ENCODE results near the gene CCDC127.
"Not testable (repeated sequence)": the region's sequence is repeated elsewhere in the genome, so short reads cannot be mapped to it uniquely, and the experiment has no call there.

The CCDC127 gene

GRCh38 chr5:170971-171800 is 46.8 kb downstream of the CCDC127 start:
- no peak for DNase-seq

- no peak for DNase-seq
These were observed 48.2 kb downstream of the CCDC127 start for GRCh38 chr5:169728-170094.

GRCh38 chr5:169071-169727 is 48.8 kb downstream of the CCDC127 start:
- DNase-seq = no peak

- no peak for DNase-seq
These were observed 49.8 kb downstream of the CCDC127 start for GRCh38 chr5:167982-168660.

- no peak for DNase-seq
These were observed 50.4 kb downstream of the CCDC127 start for GRCh38 chr5:167511-167910.

GRCh38 chr5:166441-167372 is 51.2 kb downstream of the CCDC127 start:
- DNase-seq = no peak

- not testable (repeated sequence) for DNase-seq
These were observed 53.2 kb downstream of the CCDC127 start for GRCh38 chr5:164783-165182.

GRCh38 chr5:164244-164643 is 53.7 kb downstream of the CCDC127 start:
- DNase-seq = no peak

GRCh38 chr5:163841-164240 is 54.1 kb downstream of the CCDC127 start:
- no peak for DNase-seq

GRCh38 chr5:163338-163620 is 54.7 kb downstream of the CCDC127 start:
- DNase-seq = no peak

- no peak for DNase-seq
These were observed 55.2 kb downstream of the CCDC127 start for GRCh38 chr5:162565-163337.

- DNase-seq = no peak
These were observed 55.8 kb downstream of the CCDC127 start for GRCh38 chr5:162190-162564.

- DNase-seq = no peak
These were observed 56.2 kb downstream of the CCDC127 start for GRCh38 chr5:161803-162110.

- no peak for DNase-seq
These were observed 56.8 kb downstream of the CCDC127 start for GRCh38 chr5:160921-161802.

- DNase-seq = no peak
These were observed 57.8 kb downstream of the CCDC127 start for GRCh38 chr5:160173-160510.

GRCh38 chr5:159448-160172 is 58.3 kb downstream of the CCDC127 start:
- no peak for DNase-seq

GRCh38 chr5:158807-159447 is 59.0 kb downstream of the CCDC127 start:
- DNase-seq = no peak

GRCh38 chr5:157801-158200 is 60.2 kb downstream of the CCDC127 start:
- no peak for DNase-seq

- DNase-seq = no peak
These were observed 60.7 kb downstream of the CCDC127 start for GRCh38 chr5:157126-157715.

All from activated gamma-delta T cell (primary cell).